Activated CD4-positive, alpha-beta T cell treated with anti-CD3 and anti-CD28 coated beads for 48 hours (primary cell): ENCODE results near the gene DNTT.
A peak's percentile ranks its signal among the peaks of the same experiment; 100 is the strongest.

Experiments used
- DNase-seq: peaks from one replicate; pipeline ENCODE4 v3.0.0-alpha.2; 2020

The DNTT gene

DNA sequence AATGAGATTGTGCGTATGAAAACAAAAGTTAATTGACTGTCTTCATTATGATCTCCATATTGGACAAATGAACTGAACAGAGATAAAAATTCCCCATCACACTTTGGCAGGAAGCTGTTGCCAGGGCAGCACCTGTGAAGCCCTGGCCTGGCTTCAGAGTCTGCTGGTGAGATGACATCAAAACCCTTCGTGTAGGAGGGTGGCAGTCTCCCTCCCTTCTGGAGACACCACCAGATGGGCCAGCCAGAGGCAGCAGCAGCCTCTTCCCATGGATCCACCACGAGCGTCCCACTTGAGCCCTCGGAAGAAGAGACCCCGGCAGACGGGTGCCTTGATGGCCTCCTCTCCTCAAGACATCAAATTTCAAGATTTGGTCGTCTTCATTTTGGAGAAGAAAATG lies at the start of gene DNTT:
DNTT (plus strand) TSS at position 205 of the 400 bp plus-strand sequence; CDS start at position 269, 64 bp downstream.
- no peak for DNase-seq

DNA sequence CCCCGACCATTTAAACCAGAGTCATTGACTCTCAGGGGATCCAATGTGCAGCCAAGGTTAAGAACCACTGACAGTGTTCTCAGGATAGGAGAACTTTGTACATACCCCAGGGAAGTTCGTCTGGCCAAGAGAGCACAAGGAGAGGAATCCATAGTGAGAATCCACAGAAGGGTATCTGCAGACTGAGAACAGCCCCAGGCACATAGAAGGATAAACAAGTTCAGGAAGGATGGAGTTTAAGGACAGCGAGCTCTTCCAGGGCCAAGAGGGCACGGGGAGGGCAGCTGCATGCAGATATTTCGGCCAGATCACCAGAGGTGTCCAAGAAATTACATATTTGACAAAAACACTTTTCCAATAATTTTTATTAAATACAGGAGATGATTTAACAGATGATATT lies 49.3 kb upstream of the DNTT start:
- DNase-seq = no peak

DNA sequence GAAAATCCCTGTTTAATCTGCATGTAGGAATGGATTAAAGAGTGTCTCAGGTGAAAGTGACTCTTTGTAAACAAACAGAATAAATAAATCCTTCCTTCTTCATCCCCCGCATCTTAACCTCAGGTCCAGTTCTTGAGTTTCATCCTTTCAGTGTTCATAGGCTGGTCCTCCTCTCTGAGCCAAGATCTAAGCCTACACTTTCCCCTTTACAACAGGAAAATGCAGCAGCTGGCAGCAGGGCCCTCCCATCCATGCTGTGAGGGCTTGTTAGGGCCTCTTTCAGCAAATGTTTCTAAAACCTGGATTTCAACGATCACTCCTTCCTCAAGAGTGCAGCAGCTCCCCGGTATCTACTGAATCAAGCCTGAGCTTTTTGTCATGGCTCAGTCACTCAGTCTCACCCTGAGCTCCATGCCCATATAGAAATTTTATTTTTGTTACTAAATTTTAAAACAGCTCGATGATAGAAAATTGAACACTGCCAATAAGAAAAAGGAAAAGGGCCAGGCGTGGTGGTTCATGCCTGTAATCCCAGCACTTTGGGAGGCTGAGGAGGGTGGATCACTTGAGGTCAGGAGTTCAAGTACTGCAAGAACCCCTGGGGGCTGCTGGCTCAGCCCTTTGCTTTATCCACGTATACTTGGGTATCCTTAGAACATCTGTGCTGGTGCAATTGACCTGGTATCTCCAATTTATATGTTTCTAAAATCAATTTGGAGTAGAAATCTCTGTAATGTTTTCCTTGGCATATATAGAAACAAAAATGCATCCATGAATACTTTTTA lies 48.5 kb upstream of the DNTT start:
- DNase-seq = no peak

DNA sequence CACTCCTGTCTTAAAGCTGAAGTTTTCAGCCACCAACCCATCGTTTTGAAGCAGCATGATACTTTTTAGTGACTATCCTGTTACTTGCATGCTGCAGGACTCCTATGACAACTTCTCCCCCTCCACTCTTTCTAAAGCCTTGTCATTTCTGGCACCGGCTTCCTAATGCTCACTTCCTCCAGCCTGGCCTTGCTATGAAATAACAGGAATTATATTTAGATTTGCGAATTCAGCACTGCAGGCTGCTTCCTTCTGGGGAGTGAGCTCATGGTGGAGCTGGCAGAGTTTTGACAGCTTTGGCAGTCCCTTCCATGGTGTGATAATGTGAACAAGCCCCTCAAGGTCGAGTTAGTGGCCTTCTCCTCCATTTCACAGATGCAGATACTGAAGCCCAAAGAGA lies 46.3 kb upstream of the DNTT start:
- DNase-seq = no peak

DNA sequence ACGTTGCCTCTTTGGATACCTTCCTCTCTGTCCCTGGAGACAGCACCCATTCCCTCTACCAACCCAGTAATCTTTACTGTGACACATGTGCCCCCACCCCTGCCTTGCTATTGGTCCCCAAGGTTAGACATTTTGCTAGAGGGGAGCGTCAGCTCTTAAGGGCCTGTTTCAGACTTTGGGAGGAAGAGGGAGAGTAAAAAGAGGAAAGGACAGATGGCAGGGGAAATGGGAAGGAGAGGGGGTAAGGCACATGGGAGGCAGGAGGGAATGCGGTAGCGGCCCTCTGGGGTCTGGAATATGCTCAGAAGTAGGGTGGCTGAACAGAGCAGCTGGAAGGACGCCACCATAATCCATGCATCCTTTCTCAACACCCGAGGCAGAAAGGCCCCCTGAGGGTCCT lies 45.1 kb upstream of the DNTT start:
- DNase-seq = no peak

DNA sequence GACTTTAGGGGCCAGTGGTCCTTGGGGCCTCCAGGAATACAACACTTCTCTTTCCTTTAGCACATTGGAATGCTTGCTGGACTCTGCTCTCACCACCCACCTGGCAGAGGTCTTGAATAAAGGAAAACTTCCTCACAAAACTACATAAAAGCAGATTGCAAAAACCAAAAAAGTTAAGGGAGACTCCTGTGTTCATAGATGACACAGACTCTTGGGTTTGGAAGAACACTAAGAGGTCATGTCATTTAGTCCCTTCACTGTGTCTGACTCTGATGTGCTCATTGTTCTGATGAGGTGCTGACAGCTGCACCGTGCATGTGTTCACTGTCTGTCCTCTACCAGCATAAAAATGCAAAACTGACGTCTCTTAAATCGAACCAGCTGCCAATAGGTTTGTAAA lies 44.2 kb upstream of the DNTT start:
- no peak for DNase-seq

DNA sequence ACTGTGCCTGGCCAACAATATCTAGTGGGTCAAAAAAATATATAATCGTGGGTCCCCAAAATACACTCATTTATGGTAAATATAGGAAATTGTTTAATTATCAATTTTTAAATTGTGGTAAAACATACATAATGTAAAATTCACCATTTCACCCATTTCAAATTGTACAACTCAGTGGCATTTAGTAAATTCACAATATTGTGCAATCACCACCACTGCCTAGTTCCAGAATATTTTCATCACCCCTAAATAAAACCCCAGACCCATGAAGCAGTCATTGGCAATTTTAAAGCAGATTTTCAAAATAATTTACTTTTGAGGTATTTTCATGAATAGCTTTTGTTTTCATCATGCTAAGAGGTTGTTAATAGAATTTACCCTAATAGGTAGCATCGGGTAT lies 43.1 kb upstream of the DNTT start:
- DNase-seq = no peak

DNA sequence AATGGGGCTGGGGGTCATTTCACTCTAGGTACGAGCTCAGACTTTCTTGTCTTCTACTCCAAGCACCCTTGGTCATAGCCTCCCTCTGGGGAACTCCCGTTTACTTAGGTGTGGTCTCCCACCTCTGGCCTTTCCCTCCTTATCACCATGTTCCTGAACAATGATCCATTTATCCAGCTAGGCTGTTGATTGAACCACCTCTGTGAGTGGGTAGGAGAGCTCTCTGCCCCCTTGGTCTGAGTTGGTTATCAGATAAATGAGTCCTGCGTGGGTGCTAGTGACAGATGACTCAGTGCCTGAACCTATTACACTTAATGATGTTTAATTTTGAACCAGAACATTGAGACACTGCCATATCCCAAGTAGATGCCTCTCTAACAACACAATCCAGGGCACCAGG lies 42.3 kb upstream of the DNTT start:
- DNase-seq = no peak

DNA sequence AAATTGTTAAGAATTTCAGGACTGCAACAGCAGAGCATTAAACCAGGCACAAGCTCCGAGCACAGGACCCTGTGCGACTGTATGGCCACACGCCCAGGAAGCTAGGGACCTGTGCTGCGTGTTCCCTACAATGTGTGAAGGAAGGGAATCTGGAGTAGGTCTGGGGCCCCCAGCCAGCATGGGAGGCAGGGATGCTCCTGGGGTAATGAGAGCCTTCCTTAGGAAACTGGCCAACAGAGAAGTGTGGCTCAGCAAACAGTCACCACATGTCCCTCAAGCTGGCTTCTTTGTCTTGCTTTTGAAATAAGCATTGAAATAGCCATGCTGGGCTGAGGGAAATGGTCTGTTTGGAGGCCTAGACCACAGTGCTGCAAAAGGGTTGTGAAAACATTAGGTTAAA lies 41.1 kb upstream of the DNTT start:
- no peak for DNase-seq

DNA sequence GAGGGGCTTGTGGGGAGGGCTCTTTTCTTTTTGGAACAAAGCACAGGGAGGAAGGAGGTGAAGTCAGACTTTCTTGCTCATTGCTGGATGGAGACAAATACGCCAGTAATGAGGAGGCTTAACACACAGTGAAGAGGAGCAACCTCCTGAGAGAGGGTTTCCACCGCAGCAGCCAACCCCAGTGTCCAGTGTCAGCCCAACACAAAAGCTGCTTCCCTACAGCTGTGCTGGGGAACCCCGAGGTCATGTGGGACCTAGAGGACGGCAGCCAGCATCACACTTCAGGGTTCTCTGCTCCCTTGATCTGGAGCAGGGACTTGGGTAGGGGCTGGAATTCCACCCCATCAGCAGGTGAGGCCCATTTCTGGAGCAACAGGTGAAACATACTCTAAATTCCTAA lies 40.6 kb upstream of the DNTT start:
- DNase-seq = no peak

DNA sequence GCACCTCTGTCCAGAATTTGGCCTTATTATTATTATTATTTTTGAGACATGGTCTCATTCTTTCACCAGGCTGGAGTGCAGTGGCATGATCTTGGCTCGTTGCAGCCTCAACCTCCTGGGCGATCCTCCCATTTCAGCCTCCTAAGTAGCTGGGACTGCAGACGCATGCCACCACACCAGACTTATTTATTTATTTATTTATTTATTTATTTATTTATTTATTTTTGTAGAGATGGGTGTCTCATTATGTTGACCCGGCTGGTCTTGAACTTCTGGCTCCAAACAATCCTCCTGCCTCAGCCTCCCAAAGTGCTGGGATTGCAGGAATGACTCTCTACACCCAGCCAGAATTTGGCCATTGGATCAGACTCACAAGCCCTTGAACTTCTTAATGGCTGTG lies 39.3 kb upstream of the DNTT start:
- DNase-seq = no peak

DNA sequence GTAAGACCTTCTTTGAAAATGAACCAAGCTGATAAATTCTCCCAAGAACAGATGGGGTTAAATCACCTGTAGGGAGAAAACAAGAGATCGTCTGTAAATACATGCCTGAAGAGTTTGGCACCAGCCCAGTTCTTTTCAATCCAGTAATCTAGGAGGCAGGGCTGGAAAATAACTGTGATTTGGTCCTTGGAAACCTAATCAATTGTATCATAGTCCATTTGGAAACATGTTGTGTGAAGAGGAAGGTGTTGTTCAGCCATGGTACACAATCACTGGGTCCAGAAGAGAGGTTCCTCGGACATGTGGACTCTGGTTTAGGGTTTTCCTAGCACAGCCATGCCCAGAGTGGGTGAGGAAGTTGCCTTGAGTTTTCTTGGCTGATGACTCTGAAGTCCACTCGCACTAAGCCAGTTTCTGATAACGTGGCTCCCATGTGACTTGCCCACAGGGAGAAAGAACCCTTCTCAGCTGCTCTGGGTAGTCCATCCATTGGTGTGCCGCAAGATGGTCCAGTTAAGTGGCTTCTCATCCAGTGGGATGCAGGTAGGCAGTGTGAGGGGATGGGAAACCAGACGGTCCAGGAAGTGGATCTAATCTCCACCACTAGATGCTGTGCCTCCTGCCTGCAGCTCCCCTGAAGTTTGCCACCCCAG lies 38.0 kb upstream of the DNTT start:
- DNase-seq = no peak

DNA sequence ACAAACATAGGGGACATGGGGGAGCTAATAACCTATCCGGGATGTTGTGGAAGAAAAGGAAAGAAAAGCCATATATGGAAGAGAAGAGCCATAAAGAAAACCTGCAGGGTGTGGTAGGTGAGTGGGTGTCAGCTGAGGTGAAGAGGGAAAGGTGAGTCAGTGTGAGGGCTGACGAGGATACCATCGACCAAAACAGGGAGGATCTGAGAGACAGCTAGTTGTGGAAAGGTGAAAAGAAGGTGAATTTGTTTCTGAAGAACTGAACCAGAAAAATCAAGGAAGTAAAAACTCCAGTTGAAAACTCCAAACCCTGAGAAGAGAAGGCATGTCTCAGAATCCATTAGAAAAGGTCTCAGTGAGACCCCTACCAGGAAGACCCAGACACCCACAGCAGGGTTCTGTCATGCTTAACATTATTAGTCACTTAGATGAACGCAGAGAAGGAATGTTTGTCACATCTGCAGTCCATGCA lies 37.0 kb upstream of the DNTT start:
- DNase-seq = peak; percentile 16

DNA sequence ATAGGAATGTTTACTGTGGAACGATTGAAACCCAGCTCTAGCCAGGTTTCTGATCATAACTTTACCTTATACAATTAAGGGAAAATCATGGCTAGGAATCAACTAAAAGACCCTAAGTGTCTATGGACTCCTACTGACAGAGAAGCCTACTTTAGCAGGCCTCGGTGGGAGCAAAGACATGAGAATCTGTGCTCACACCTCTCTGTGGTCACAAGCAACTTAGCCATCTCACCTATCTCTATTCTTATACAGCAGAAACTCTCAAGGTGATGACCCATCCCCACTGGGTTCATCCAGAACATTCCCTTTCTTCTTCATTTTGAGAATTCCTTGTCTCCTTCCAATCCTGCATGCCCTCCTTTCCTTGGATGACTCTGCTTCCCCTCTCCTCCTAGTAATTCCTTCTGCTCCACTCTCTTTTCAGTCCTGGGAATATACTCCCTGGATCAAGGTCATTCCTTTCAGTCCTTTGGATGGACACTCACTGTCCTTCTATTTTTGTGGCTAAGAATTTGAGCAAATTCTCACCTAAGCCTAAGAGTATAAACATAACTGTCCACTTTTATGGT lies 35.8 kb upstream of the DNTT start:
- DNase-seq = no peak

DNA sequence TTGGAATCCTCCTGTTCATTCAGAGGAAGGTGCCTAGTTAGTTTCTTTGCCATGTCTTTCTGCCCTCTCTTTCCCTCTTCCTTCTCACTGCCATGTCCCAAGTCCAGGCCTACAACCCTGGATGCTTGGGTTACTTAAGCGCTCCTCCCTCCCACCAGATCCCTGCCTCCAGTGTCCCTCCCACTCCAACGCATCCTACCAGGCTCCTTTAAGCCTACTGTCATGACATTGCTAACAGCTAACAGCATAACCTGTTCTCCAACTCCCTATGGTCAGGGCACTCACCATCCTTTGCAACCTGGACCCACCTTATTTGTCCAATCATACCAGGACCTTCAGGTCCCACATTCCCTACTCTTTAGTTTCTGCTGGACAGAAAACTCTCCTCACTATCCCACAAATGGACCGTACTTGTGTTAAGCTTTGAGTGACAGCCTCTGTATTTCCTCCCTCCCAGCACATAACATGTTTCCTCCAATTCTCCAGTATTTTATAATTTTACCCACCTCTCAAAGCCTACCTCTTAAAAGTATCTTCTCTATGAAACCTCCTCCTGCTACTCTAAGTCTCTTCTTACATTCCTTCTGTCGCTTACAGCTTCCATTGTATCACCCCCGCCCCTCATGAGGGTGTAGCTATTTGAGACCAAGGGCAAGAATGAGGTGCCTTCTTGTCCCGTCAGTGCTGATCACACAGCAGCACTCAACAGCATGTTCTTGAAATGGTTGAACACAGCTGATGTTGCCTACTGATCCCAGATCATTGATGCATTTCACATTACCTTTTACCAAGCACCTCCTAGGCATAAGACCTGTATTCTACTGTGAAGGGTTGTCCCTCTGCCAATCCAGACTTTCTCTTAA lies 34.6 kb upstream of the DNTT start:
- no peak for DNase-seq

DNA sequence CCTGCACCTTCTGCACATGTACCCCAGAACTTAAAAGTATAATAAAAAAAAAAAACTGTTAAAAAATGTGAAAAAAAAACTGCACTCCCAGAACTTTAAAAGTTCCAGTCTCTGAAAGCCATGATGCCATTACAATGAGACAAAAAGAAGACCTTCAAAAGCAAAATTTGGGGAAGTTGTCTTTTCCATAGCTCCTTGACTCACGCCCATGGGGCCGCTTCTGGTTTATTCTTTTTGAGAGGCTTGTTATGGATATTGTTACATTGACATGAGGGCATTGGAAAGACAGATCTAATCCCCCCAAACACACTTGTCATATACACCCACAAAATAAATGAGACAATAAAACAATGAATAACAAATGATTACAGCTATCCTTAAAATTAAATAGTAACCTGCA lies 33.7 kb upstream of the DNTT start:
- DNase-seq = no peak

DNA sequence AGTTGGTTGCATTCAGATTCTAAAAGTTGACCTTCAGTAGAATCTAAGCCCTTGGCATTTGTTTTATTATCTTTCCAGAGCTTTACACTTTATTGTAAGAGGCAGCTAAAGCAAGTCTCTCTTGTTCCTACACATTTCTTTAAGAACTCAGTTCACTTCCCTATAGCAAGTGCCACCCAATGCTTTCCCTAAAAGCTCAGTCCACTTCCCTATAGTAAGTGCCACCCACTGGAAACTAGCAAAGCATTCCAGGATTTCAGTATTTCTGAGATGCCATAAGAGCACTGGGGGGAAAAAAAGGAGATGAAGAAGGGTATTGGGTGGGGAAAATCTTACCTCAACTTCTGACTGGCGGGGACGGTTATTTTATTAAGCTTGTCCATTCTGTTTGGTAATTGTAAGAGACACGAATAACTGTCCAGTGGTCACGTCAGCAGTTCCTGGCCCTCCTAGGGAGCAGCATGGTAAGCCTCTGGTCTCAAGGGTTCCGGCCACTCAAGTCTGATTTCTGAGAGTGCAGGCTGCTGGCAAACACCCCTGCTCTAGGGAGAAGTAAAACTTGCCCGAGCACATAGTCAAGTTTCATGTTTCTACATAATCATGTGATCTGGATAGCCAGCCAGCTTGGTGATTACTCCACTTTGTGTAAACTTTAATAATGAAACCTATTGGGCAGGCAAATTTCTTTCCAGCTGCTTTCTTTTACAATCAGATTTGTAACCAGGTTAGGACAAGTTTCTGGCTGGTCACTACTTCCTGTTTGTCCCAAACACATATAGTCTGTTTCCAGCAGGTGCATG lies 33.0 kb upstream of the DNTT start, which contains the start of gene BLNK:
BLNK (minus strand) TSS at position 554 of the 800 bp plus-strand sequence; CDS start at position 383, 171 bp downstream.
- DNase-seq = no peak

DNA sequence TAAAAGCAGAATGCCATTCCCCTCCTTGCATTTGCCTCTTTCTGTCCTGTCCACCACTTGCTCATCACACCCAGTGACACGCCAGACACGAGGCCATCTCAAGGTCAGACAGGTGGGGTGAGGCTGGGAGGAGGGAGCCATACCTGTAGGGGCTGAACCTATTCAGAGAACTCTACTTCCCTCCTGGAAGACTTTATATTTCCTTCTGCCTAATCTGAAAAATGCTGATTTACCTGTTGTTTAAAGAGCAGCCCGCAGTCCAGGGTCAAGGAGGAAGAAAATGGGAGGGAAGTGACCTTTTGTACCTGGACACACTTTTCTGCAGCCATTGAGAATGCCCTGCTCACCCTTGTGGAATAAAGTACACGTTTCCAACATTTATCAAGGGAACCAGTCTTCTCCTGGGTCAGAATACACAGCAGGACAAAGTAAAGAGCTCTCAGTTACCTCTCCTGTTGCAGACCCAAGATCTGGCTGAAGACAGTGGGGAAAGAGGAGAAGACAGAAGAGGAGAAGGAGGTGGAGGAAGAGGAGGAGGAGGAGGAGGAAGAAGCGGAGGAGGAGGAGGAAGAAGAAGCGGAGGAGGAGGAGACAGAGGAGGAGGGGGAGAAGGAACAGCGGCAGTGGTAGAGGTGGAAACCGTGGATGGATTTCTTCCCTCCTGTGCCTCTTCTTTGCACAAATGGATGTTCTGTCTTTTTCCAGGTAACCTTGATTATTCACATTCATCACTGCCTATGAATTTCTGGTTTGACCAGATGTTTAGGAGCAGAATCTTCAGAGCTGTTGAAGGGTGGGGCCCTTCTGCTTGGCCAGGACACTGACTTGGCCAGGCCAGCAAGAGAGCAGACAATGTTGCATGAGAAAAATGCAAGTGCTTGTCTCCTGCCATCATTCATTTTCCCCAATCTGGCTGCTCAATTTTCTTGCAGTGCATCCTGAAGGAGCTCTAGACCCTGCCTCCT lies 31.6 kb upstream of the DNTT start:
- no peak for DNase-seq

DNA sequence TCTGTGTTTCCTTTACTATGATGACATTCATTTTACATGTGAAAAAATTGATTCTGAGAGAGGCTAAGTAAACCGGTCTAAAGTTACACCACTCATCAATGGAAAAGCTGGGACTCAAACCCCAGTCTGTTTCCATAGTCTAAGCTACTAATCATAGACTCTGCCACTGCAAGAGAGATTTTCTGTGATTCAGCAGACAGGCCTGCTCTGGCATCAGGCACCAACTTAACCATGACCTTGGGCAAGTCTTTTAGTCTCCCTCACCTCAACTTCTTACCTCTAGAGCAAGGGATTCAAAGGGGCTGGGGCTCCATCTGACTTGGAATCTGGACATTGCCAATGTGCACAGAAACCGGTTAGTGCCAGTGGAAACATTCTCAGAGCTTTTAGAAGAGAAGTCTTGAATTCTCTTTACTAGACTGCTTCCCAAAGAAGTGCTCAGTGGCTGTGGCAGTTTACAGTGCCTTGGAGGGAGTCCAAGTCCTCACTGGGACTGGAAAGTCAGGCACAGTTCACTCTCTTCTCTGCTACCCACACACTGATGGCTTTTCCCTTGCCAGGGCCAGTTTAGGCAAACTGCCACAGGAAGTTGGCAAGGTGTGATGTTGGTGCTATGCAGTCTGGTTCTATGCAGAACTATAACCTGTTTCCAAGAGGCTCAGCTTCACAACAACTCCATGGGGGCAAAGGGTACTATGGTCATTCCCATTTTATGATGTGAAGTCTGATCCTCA lies 28.4 kb upstream of the DNTT start:
- no peak for DNase-seq

DNA sequence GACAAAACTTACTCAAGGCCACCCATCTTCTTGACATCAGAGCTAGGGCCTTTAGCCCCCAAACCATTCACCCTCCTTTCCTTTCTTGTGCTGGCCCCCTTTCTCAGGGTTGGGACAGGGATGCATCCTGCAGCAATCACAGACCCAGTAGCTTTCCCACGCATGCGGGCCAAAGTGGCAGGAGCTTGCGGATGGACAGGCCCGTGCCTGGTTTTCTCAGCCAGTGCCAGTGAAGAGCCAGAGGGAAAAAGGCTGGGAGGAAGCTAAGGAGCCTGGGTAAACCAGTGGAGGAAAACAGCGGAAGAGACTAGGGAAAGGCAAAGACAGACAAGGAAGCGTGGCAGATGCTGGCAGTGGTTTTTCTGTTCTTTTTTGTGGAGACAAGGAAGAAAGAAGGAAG lies 27.8 kb upstream of the DNTT start:
- no peak for DNase-seq
